ENCODE results near the gene TRIM50. TPM values are rescaled to one million over a fixed set of nuclear protein-coding genes. Genes with fewer than 3 reads are reported as not detected.

Gene TRIM50
- total RNA-seq, 2 experiments from 2014 or later = not detected

- Mint-ChIP-seq H3K9me3 (no peaks in the 10 kb centered on the region), H3K4me1 (ENCODE audit: low read depth) (no peaks in the 10 kb centered on the region), H3K27ac (no peak overlapping the region), H3K4me3 (no peak overlapping the region), H3K27me3 (peaks cover 11% of the 10 kb centered on the region), H3K36me3 (no peaks in the 10 kb centered on the region)
- intact Hi-C loops (cut with micrococcal nuclease) = no loop called here
- no peak for DNase-seq
- POLR2A ChIA-PET = no interaction called here
- CTCF ChIA-PET = no interaction called here
Observed at GRCh38 chr7:73359306-73359705, 31.4 kb upstream of the TRIM50 start.

- H3K4me1 Mint-ChIP-seq (ENCODE audit: low read depth) = no peaks in the 10 kb centered on the region
Observed at GRCh38 chr7:73358590-73359275, 30.9 kb upstream of the TRIM50 start.

GRCh38 chr7:73356159-73356558, 28.3 kb upstream of the TRIM50 start:
- no peaks in the 10 kb centered on the region for H3K9me3 Mint-ChIP-seq
- ChIA-PET CTCF (no interaction called here), POLR2A (no interaction called here)
- DNase-seq = no peak
- intact Hi-C loops (cut with micrococcal nuclease) = no loop called here
- H3K27me3 Mint-ChIP-seq = peaks cover 11% of the 10 kb centered on the region
- no peaks in the 10 kb centered on the region for H3K36me3 Mint-ChIP-seq
- H3K27ac Mint-ChIP-seq = no peak overlapping the region
- no peak overlapping the region for H3K4me3 Mint-ChIP-seq
- H3K4me1 Mint-ChIP-seq (ENCODE audit: low read depth) = no peaks in the 10 kb centered on the region

More at GRCh38 chr7:73358590-73359275, 30.9 kb upstream of the TRIM50 start:
- Mint-ChIP-seq H3K9me3 (no peaks in the 10 kb centered on the region), H3K27me3 (peaks cover 11% of the 10 kb centered on the region), H3K36me3 (no peaks in the 10 kb centered on the region), H3K4me3 (no peak overlapping the region), H3K27ac (no peak overlapping the region)
- intact Hi-C loops (cut with micrococcal nuclease) = no loop called here
- DNase-seq = no peak
- POLR2A ChIA-PET = no interaction called here
- CTCF ChIA-PET = no interaction called here

- no peaks in the 10 kb centered on the region for H3K9me3 Mint-ChIP-seq
- POLR2A ChIA-PET = no interaction called here
- no peak overlapping the region for H3K27ac Mint-ChIP-seq
- H3K4me1 Mint-ChIP-seq (ENCODE audit: low read depth) = no peaks in the 10 kb centered on the region
- CTCF ChIA-PET = no interaction called here
- H3K36me3 Mint-ChIP-seq = no peaks in the 10 kb centered on the region
- peaks cover 6% of the 10 kb centered on the region for H3K27me3 Mint-ChIP-seq
- DNase-seq = no peak
- no peak overlapping the region for H3K4me3 Mint-ChIP-seq
- intact Hi-C loops (cut with micrococcal nuclease) = no loop called here
Observed at GRCh38 chr7:73354821-73355220, 26.9 kb upstream of the TRIM50 start.

- H3K27ac Mint-ChIP-seq = no peak overlapping the region
- DNase-seq = no peak
- H3K27me3 Mint-ChIP-seq = peaks cover under 1% of the 10 kb centered on the region
- POLR2A ChIA-PET = no interaction called here
- no peaks in the 10 kb centered on the region for H3K36me3 Mint-ChIP-seq
- no peaks in the 10 kb centered on the region for H3K9me3 Mint-ChIP-seq
- H3K4me3 Mint-ChIP-seq = no peak overlapping the region
- intact Hi-C loops (cut with micrococcal nuclease) = no loop called here
- CTCF ChIA-PET = no interaction called here
- no peaks in the 10 kb centered on the region for H3K4me1 Mint-ChIP-seq (ENCODE audit: low read depth)
Observed at GRCh38 chr7:73354196-73354595, 26.3 kb upstream of the TRIM50 start.

GRCh38 chr7:73353243-73353642, 25.4 kb upstream of the TRIM50 start:
- Mint-ChIP-seq H3K36me3 (no peaks in the 10 kb centered on the region), H3K9me3 (no peaks in the 10 kb centered on the region), H3K4me1 (ENCODE audit: low read depth) (no peaks in the 10 kb centered on the region), H3K27ac (no peak overlapping the region), H3K27me3 (no peaks in the 10 kb centered on the region), H3K4me3 (no peak overlapping the region)
- POLR2A ChIA-PET = no interaction called here
- intact Hi-C loops (cut with micrococcal nuclease) = no loop called here
- DNase-seq = no peak
- CTCF ChIA-PET = no interaction called here

- Mint-ChIP-seq H3K27ac (no peak overlapping the region), H3K27me3 (no peaks in the 10 kb centered on the region), H3K36me3 (no peaks in the 10 kb centered on the region), H3K4me3 (no peak overlapping the region), H3K9me3 (no peaks in the 10 kb centered on the region), H3K4me1 (ENCODE audit: low read depth) (no peaks in the 10 kb centered on the region)
- no peak for DNase-seq
- intact Hi-C loops (cut with micrococcal nuclease) = no loop called here
- ChIA-PET CTCF (no interaction called here), POLR2A (no interaction called here)
Observed at GRCh38 chr7:73352784-73353183, 24.9 kb upstream of the TRIM50 start.

- intact Hi-C loops (cut with micrococcal nuclease) = no loop called here
- no peaks in the 10 kb centered on the region for H3K27me3 Mint-ChIP-seq
- POLR2A ChIA-PET = no interaction called here
- H3K27ac Mint-ChIP-seq = no peak overlapping the region
- H3K4me1 Mint-ChIP-seq (ENCODE audit: low read depth) = no peaks in the 10 kb centered on the region
- no peak overlapping the region for H3K4me3 Mint-ChIP-seq
- H3K36me3 Mint-ChIP-seq = no peaks in the 10 kb centered on the region
- no peaks in the 10 kb centered on the region for H3K9me3 Mint-ChIP-seq
- CTCF ChIA-PET = no interaction called here
- no peak for DNase-seq
Observed at GRCh38 chr7:73351447-73352167, 23.7 kb upstream of the TRIM50 start.

GRCh38 chr7:73350306-73351068, 22.6 kb upstream of the TRIM50 start:
- DNase-seq = no peak
- H3K9me3 Mint-ChIP-seq = no peaks in the 10 kb centered on the region
- intact Hi-C loops (cut with micrococcal nuclease) = no loop called here
- H3K27ac Mint-ChIP-seq = no peak overlapping the region
- no peaks in the 10 kb centered on the region for H3K36me3 Mint-ChIP-seq
- no peak overlapping the region for H3K4me3 Mint-ChIP-seq
- CTCF ChIA-PET = no interaction called here
- no peaks in the 10 kb centered on the region for H3K4me1 Mint-ChIP-seq (ENCODE audit: low read depth)
- POLR2A ChIA-PET = no interaction called here
- no peaks in the 10 kb centered on the region for H3K27me3 Mint-ChIP-seq

GRCh38 chr7:73349763-73350162, 21.9 kb upstream of the TRIM50 start:
- ChIA-PET CTCF (no interaction called here), POLR2A (no interaction called here)
- intact Hi-C loops (cut with micrococcal nuclease) = no loop called here
- H3K9me3 Mint-ChIP-seq = no peaks in the 10 kb centered on the region
- no peaks in the 10 kb centered on the region for H3K4me1 Mint-ChIP-seq (ENCODE audit: low read depth)
- H3K36me3 Mint-ChIP-seq = no peaks in the 10 kb centered on the region
- DNase-seq = no peak
- no peaks in the 10 kb centered on the region for H3K27me3 Mint-ChIP-seq
- no peak overlapping the region for H3K4me3 Mint-ChIP-seq
- no peak overlapping the region for H3K27ac Mint-ChIP-seq

GRCh38 chr7:73345951-73346350, 18.1 kb upstream of the TRIM50 start:
- Mint-ChIP-seq H3K27ac (no peak overlapping the region), H3K36me3 (no peaks in the 10 kb centered on the region), H3K9me3 (no peaks in the 10 kb centered on the region), H3K4me3 (no peak overlapping the region), H3K4me1 (ENCODE audit: low read depth) (no peaks in the 10 kb centered on the region), H3K27me3 (peaks cover 6% of the 10 kb centered on the region)
- intact Hi-C loops (cut with micrococcal nuclease) = no loop called here
- ChIA-PET CTCF (no interaction called here), POLR2A (no interaction called here)
- no peak for DNase-seq

- Mint-ChIP-seq H3K9me3 (no peaks in the 10 kb centered on the region), H3K27ac (no peak overlapping the region), H3K36me3 (no peaks in the 10 kb centered on the region), H3K4me3 (no peak overlapping the region), H3K27me3 (peaks cover 6% of the 10 kb centered on the region), H3K4me1 (ENCODE audit: low read depth) (no peaks in the 10 kb centered on the region)
- CTCF ChIA-PET = no interaction called here
- DNase-seq = no peak
- POLR2A ChIA-PET = no interaction called here
- intact Hi-C loops (cut with micrococcal nuclease) = no loop called here
Observed at GRCh38 chr7:73345538-73345937, 17.7 kb upstream of the TRIM50 start.
